Superior temporal gyrus (tissue), 1 donor: ENCODE measurements around the gene MFSD6.
A peak's percentile ranks its signal among the peaks of the same experiment; 100 is the strongest.
"Not testable (repeated sequence)": the region's sequence is repeated elsewhere in the genome, so short reads cannot be mapped to it uniquely, and the experiment has no call there.

Experiments used
- DNase-seq: peaks from one replicate; pipeline ENCODE4 v3.0.0-alpha.2; 2016; ENCODE audit errors: extremely low spot score

Gene MFSD6

DNA sequence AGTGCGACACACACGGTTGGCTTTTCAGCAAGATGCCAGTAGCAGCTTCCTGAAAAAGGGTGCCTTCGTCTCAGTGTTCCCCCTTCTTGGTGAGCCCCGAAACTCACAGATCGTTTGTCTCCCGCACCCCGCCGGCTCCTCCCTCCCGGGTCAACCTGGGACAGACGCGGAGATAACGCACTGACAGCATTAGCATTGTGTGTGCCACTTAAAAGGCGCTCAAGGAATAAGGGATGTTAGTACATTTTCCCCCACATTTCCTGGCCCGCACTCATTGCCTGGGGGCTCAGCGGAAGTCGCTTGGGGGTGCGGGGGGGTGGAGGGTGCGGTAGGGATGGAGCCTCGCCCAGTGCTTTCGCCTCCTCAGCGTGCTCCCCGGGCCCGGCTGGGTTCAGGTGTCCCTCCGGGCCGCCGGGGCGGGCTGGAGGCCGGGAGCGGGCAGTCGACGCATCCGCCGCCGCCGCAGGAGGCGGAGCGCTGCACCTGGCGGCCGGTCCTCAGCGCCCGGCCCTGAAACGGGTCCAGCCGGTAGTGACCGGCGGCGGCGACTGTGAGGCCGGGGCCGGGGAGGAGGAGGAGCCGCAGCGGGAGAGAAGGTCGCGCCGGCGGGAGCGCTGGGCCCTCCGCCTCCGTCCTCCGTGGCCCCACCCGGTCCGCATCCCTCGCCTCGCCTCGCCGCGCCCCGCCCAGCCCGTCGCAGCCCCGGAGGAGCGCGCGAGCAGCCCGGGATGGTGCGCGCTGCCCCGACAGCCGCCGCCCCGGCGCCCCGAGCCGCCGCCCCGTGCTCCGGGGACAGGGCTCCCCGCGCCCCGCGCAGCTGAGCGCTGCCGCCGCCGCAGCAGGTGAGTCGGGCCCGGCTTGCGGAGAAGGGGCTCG, at the start of gene MFSD6:
Gene MFSD6, plus strand, starts transcription at position 694 of the 876 bp plus-strand sequence. CDS start 27,675 bp downstream, outside the sequence.
- peak; percentile 37 for DNase-seq

DNA sequence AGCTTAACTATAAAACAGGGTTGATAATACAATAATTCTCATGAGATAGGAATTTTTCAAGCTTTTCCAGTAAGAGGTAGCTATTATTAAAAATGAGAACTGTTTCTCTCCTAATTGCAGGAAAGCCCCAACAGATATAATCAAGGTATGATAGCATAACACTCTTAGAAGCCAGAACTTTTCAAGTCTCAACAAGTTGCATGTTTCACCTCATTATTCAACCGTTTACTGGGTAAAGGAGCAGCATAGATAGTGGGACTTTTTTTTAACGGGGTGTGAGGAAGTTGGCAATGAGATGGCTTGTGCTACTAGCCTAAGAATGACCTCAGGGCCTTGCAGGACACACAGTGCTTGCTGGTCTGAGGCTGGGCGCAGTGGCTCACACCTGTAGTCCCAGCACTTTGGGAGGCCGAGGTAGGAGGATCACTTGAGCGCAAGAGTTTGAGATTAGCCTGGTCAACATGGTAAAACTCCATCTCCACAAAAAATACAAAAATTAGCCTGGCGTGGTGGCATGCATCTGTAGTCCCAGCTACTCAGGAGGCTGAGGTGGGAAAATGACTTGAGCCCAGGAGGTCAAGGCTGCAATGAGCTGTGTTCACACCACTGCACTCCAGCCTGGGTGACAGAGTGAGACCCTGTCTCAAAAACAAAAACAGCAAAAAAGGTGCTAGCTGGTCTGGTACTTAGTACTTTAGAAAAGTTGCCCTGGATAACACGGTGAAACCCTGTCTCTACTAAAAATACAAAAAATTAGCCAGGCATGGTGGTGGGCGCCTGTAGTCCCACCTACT, 49.3 kb upstream of the MFSD6 start:
- not testable (repeated sequence) for DNase-seq

DNA sequence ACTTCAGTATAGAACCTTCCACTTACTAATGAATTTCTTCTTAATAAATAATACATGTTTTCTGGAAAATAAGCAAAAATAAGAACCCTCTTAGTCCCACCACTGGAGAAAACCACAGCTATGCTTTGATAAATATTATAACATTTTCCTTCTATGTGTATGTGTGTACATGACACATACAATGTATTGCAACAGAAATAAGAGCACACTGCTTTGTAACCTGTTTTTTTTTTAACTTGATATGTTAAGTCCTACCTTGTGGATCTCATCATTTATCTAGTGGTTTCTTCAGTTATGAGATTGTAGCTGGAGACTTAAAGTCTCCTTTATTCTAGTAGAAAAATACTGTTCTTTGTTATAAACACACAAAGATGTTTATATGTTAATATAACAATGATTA, 47.6 kb upstream of the MFSD6 start:
- peak; percentile 61 for DNase-seq

DNA sequence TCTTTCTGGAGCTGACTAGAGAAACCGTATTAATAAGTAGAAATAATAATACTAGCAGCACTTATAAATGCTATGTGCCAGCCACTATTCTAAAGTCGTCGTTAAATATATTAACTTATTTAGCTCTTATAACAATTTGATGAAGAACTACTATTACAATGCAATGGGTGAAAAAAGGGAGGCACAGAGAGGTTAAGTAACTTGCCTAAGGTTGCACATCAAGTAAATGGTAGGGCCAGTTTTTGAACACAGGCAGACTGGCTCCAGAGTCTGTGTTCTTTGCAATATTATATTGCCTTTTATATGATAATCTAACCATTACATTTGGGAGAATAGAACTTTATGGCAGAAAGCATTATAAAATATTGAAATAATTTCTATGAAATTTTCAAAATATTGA, 47.2 kb upstream of the MFSD6 start:
- DNase-seq: no peak

DNA sequence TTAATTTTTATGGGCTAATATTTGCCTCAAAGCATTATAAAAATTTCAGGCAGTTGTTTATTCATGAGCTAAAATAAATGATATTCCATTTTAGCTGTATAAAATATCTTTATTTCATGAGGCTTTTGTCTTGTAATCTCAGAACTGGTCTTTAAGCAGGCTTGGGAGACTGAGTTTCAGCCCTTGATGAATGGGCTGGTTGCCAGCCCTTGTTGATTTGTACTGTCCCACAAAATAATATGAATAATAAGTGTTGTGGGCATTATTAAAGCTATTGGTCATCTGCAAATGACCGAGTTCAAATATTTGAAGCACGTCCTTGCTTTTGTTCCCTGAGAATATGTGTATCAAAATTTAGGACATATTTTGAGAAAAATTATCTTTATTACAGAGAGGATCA, 46.6 kb upstream of the MFSD6 start:
- DNase-seq: peak; percentile 46

DNA sequence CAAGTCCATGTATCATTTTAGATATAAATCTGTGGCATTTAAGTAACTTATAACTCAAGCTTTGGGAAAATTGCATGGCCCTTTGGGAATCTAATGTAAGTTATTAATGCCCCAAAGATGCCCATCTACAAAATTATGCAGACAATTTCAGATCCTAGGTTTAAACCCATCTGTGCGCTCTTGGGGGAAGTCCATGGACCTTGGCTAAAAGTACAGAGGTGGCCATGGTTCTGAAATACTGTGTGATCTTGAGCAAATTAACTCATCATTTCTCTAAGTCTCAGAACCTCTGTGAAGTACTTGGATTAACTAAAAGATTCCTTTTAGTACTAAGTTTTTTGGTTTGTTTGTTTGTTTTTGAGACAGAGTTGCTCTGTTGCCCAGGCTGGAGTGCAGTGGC, 45.3 kb upstream of the MFSD6 start:
- peak; percentile 24 for DNase-seq

DNA sequence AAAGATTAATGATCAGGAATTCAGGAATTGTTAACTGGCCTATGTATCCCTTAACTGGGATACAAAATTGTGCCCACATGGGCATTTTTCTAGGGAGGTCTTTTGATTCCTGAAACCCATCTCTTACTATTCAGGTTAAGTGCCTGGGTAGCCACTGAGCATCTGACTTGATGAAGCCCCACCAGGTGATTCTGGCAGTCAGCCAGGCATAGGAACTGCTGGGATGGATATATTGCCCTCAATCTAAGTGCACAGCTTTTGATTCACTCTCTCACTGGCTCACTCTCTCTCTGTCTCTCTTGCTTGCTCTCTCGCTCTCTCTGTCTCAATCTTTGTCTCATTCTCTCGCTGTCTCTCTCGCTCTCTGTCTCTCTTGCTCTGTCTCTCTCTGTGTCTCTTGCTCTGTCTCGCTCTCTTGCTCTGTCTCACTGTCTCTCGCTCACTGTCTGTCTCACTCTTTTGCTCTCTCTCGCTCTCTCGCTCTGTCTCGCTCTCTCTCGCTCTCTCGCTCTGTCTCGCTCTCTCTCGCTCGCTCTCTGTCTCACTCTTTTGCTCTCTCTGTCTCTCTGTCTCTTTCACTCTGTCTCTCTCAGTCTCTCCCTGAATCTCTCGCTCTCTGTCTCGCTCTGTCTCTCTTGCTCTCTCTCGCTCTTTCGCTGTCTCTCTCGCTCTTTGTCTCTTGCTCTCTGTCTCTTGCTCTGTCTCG, 42.5 kb upstream of the MFSD6 start:
- no peak for DNase-seq

DNA sequence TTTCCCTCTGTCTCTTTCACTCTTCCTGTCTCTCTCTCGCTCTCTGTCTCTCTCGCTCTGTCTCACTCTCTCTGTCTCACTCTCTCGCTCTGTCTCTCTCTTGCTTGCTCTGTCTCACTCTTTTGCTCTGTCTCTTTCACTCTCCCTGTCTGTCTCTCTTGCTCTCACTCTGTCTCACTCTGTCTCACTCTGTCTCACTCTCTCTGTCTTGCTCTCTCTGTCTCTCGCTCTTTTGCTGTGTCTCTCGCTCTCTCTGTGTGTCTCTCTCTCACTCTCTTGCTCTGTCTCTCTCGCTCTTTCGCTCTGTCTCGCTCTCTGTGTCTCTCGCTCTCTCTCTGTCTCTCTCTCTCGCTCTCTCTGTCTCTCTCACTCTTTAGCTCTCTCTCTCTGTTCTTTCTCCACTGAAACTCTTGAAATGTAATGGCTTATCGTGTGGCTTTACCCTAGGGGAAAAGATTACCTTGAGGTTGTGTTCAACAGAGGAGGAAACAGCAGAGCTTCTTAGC, 41.9 kb upstream of the MFSD6 start:
- DNase-seq: no peak

DNA sequence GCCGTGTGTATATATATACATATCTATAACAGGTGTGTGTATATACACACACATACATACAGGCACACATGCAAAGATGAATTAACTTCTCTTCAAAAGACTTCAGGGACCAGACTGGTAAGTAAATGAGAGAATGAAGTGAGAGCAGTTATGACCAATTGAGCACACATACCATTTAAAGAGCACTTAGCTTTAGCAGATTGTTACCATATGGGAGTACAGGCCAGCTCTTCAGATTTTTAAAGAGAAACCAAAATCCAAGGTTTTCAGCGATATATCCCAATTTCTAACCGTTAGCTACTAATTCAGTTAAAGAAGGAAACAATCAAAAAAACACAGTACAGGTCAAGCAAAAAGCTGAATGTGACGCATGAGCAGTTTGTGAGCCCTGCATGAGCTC, 41.1 kb upstream of the MFSD6 start:
- DNase-seq: no peak

DNA sequence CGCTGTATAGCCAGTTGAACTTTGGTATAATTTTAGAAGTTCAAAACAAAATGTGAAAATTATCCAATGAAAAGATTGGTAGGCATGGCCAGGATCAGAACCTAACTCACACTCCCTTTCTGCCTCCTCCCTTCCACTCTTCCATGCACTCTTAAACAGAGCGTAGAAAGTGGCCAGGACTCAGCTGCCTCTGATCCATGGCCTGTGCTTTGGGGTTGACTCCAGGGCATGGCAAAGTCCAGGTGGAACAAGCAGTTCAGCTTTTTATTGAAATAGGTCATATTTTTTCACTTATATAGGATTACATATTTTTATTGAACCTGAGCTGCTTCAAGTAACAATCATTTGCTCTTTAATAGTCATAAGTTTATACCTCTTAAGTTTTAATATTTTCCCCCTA, 38.5 kb upstream of the MFSD6 start:
- no peak for DNase-seq

DNA sequence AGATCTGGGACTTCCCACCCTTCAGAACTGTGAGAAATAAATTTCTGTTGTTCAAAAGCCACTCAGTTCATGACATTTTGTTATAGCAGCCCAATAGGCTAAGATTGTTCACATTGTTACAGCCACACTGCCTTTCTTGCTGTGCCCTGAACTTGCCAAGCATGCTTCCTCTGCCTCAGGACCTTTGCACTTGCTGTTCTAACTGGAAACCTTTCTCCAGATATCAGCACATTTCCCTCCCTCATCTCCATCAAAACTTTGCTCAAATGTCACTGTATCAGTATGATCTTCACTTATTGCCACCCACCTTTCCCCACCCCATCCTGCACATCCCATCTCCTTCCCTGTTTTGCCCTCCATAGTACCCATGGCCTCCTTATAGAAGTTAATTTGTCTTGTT, 32.1 kb upstream of the MFSD6 start:
- DNase-seq: no peak

DNA sequence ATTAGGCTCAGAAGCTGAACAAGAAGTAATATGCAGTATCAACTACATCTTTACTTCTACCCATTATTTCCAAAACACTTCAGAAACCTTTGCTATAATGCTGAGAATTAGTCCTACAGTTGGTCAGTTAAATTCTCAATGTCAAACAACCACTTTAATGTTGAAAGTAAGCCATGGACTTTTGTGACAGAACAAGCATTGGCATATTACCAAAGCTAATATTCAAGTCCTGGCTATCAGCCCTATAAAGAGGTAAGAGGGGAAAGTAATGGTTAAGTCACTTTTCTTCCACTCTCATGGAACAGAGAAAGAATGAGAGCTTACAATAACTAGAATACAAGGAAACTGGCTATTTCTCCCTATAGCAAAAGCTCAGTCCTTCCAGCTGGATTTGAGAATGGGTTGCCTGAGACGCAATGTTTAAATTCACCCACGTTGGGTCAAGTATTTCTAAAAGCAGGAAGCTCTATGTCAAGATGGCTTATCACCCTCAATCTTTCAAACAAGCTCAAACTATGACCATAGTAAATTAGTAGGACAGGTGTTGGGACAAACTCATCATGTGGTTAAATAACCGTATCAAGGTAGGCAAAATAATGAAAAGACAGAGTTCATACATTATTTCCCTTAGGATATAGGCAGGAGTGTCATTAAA, 31.4 kb upstream of the MFSD6 start:
- DNase-seq: no peak

DNA sequence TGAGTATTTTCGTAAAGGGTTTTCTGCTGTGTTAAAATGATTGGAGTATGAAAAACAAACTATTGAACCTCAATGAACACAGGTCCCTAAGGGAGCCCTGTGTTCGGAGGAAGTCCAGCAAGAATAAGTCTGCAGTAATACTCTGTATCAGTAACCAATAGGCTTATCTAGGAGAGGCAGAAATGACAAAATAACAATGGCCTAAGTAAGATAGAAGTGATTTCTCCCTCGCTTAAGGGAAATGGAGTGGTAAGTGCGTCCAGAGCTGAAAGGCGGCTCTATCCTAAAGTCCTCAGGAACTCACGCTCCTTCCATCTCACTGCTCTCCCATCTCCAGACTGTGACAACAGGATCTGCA, 29.3 kb upstream of the MFSD6 start:
- no peak for DNase-seq

DNA sequence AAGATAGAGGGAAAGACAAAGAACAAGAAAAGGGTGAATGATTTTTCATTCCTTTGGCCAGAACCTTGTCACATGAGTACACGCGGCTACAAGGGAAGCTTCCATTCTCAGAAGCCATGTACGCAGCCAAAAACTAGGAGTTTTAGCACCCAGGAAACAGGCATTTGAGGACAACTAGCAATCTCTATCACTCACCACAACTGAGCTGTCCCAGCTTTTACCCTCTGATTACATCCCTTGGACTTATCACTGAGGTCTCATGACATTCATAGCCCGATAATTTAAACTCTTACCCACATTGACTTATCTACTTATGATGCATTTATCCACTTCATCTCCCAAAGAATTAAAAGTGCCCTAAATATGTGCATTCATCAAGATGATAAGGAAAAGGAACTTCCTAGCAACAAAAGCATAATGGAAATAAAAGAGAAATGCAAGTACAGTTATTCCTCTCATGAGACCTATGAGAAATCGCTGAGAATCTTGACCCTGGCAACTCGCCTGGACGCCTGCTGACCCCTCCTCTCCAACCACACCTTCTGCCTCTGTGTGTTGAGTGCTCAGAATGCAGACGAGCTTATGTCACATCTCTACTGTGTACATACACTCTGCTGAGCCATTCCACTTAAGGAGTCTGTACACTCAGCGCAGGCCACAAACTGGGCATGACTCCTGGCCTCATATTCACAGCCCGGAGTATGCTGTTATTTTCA, 28.7 kb upstream of the MFSD6 start:
- no peak for DNase-seq

DNA sequence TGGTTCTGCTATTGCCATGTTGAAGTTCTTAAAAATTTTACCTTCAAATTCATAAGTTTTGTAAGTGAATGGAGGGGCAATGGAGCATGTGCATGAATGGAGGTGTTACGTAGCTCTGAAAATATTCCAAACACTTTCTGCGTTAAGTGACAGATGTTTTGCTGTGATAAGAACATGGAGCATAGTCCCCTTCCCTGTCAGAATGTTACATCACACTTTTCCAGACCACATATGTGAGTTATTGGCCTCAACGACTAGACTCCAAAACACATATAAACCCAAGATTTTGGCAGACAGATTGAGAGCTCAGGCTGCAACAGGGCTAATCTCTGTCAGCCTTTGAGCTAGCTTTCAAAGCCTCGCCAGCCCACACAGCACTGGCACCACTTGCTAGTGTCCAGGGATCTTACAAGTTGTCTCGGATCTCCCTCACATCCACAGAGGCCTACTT, 27.2 kb upstream of the MFSD6 start:
- DNase-seq: no peak

DNA sequence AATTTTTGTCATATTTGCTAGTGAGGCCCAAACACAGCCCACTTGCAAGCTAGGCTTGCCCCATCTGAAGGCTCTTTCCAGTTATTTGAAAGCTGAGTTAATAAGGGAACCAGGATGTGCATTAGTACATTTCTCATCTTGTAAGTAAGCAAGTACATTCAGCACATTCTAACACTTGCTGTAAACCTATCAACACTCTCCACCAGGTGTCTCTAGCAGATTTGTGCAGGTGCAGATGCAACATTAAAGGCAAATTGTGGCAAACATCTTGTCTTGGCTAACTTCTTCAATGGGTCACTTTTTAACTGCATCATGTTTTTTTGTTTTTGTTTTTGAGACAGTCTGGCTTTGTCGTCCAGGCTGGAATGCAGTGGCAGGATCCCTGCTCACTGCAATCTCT, 25.3 kb upstream of the MFSD6 start:
- no peak for DNase-seq

DNA sequence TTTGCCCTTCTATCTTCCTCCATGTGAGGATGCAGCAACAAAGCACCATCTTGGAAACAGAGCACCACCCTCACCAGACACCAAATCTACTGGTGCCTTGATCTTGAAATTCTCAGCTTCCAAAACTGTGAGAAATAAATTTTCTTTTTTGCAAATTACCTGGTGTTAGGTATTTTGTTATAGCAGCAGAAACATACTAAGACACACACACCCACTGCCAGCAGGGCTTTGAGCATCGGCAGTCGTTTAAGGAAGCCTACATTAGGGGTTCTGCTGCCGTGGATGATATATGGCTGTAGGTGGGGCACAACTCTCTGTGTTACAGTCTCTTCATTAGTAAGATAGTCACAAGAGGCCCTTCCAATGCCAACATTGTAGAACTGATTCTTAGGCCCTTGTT, 20.7 kb upstream of the MFSD6 start:
- no peak for DNase-seq

DNA sequence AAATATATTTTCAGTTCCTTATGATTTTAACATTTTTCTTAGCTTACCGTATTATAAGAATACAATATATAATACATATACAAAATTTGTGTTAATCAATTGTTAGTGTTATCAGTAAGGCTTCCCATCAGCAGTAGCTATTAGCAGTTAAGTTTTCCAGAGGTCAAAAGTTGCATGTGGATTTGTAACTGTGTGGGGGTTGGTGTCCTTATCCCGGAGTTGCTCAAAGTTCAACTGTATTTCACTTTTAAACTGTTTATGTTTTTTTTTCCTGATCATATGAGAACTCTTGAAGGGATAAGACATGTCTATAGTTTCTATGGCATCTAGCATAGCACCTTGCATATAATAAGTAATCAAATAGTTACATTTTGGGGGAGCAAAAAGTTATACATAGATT, 11.9 kb upstream of the MFSD6 start:
- no peak for DNase-seq

DNA sequence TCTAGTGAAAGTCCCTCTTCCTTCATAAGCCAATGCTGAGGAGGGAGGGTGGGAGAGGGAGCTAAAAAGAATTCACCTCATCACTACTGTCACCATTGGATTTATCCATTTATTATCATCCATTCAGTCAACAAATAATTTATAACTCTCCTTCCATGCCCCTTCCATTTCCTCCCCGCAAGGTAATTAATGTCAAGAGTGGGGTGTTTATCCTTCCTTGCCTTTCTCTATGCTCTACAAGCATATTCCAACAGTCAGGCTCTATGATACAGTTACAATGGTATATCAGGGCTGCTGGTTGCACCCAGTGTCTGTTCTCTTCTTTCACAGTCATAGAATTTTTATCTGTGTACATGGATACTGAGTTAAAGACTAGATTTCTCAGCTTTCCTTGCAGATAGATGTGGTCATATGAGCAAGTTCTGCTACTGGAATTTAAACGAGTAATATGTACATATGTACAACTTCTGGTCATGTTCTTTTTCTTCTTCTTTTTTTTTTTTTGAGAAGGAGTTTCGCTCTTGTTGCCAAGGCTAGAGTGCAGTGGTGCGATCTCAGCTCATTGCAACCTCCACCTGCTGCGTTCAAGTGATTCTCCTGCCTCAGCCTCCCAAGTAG, 5.1 kb upstream of the MFSD6 start:
- no peak for DNase-seq

DNA sequence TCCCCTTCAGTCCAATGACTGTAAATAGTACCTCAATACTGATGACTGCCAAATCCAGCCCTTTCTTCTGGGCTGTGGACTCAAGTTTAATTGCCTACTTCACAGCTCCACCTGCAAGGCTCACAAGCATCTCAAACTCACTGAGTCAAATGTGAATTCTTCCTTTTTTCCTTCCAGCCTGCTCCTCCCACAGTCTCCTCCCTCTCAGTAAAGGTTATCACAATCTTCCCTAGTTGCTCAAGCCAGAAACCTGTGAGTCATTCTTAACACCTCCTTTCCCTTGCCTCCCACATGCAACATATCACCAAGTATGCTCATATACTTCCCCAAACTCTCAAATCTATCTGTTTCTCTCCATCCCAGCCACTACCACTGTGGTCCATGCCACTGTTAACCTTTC, 3.7 kb upstream of the MFSD6 start:
- DNase-seq: peak; percentile 69

DNA sequence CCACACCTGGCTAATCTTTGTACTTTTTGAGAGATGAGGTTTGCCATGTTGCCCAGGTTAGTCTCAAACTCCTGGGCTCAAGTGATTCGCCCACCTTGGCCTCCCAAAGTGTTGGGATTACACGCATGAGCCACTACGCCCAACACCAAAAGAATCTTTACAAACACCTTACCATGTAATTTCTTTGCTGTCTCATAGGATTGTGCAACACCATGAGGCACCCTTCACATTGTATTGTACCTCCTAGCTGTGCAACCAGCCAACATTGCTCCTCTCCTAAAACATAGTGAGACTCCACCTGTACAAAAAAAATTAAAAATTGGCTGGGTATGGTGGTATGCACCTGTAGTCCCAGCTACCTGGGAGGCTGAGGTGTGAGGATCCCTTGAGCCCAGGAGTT, 3.1 kb upstream of the MFSD6 start:
- DNase-seq: no peak
